Astrocyte of the cerebellum (primary cell): Measurements from ENCODE around the gene TMEM37.
"Not testable (repeated sequence)": the region's sequence is repeated elsewhere in the genome, so short reads cannot be mapped to it uniquely, and the experiment has no call there.

Experiments
- DNase-seq: peaks from one replicate; pipeline ENCODE4 v3.0.0-alpha.2; 2011; ENCODE audit warnings: low read depth
- H3K4me3 ChIP-seq: 2 replicates; pipeline ENCODE4 v1.5.1; 2011; ENCODE audit warnings: mild to moderate bottlenecking, low read depth, low read length, moderate library complexity
- in situ Hi-C: cut with HindIII; loops from 2 replicates; pipeline ENCODE4 v1.10.0; 2017; ENCODE audit warnings: low sequenced_read_pairs
- TF ChIP-seq, protein P1 (sequence below): IDR thresholded peaks from 2 replicates; pipeline ENCODE4 v1.5.1; 2012; ENCODE audit warnings: low read length, low read depth, moderate library complexity, mild to moderate bottlenecking; ENCODE audit errors: missing control alignments

TMEM37 gene

DNA sequence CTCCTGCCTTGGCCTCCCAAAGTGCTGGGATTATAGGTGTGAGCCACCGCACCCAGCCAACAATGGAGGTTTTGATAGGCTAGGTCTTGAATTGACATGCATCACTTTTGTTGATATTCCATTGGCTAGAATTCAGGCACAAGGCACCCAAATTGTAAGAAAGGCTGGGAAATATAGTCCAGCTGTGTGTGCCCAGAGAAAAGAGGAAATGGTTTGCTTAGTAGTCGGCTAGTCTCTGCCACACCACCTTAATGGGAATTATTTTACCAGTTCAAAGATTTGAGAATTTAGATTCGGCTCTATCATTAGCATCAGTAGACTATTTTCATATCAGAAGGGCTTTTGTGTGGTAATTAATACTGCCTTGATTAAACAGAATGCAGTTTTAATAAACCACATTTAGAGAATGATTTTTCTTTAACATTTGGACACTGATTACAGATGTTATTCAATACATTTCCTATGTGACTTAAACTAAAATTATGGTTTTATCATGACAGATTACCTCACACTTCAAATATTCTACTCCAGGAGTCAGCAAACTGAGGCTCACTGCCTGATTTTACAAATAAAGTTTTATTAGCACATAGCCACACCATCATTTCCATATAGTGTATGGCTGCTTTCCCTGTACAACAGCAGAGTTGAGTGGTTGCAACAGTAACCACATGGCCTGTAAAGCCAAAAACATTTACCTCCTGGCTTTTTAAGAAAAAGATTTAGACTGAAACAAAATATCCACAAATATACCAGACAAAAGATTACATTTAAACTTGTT is 37.5 kb upstream of the TMEM37 start:
- TF ChIP-seq, protein P1, sequence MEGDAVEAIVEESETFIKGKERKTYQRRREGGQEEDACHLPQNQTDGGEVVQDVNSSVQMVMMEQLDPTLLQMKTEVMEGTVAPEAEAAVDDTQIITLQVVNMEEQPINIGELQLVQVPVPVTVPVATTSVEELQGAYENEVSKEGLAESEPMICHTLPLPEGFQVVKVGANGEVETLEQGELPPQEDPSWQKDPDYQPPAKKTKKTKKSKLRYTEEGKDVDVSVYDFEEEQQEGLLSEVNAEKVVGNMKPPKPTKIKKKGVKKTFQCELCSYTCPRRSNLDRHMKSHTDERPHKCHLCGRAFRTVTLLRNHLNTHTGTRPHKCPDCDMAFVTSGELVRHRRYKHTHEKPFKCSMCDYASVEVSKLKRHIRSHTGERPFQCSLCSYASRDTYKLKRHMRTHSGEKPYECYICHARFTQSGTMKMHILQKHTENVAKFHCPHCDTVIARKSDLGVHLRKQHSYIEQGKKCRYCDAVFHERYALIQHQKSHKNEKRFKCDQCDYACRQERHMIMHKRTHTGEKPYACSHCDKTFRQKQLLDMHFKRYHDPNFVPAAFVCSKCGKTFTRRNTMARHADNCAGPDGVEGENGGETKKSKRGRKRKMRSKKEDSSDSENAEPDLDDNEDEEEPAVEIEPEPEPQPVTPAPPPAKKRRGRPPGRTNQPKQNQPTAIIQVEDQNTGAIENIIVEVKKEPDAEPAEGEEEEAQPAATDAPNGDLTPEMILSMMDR, result no peak
- in situ Hi-C loops, result no loop called here
- no peak for DNase-seq
- H3K4me3 ChIP-seq, result no peak overlapping the region

DNA sequence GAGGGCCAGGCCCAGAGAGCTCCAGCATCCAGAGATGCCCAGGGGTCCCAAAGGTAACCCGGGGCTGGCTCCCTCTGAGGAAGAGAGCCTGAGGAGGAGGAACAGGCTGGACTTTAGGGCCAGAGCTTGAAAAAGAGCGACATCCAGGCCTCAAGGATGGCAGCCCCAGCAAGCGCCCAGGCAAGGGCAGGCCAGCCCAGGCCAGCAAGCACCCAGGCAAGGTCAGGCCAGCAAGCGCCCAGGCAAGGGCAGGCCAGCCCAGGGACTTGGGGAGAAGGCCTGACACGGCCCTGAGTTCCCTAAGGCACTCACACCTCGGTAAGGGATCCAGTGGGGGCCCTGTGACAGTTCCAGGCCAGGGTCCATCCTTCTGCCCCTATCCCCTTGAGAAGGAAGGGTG is 34.5 kb upstream of the TMEM37 start:
- DNase-seq, result no peak
- in situ Hi-C loops, result loop anchor here (5.0 kb wide), 1 partner anchor 80 kb away; no protein-coding TSS in a partner anchor
- H3K4me3 ChIP-seq, result no peak overlapping the region
- TF ChIP-seq, protein P1, result no peak

DNA sequence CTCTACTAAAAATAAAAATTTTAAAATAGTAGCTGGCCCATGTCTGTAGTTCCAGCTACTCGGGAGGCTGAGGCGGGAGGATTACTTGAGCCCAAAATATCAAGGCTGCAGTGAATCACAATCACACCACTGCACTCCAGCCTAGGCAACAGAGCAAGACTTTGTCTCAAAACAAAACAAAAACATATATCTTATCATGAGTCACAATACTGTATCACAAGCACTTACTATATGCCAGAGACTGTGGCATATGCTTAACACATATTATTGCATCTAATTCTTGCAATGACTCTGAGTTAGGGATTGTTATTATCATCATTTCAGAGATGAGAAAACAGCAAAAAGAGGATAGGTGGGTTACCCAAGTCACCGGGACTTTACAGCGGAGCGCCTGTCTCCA is 29.5 kb upstream of the TMEM37 start:
- no peak overlapping the region for H3K4me3 ChIP-seq
- DNase-seq, result no peak
- in situ Hi-C loops, result no loop called here
- TF ChIP-seq, protein P1, result no peak

DNA sequence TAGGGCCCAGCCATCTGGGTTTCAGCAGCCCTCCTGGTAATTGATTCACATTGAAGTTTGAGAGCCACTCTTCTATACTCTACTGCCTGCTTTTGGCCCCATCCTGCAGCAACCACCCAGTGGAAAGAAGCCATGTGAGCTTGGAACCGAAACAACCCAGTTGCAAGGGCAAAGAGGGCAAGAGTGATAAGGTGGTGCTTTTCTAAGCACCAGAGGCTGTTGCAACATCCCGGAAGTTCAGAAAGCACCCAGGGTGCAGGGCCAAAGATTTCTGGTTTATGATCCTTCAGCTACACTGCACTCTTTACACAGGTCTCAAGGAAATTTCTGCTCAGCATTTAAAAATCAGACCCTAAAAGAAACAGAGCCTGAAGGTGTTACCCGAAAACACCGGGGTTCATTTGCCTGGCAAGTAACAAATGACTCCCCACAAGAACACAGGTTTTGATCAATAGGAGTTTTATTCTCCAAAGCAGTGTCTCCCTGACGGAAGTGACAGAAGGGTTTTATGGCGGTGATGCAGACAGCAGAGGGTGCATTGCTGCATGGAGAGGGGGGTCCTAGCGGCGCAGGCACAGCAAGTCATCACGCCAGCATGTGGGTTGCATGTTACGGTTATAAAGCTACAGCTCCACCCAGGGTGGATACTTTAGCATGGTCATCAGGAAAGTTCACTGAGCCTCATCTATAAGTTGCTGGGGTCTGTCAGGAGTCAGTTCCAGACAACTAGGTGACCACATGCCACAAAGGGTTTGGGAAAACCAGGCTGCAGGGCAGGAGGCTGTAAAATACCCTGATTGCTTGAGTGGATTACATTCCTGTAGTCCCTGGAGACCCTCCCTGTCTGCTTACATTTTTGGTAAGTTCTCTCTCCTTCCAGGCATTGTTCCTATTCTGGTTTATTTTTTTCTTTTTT is 28.8 kb upstream of the TMEM37 start:
- in situ Hi-C loops, result no loop called here
- H3K4me3 ChIP-seq, result no peak overlapping the region
- no peak for DNase-seq
- TF ChIP-seq, protein P1, result no peak

DNA sequence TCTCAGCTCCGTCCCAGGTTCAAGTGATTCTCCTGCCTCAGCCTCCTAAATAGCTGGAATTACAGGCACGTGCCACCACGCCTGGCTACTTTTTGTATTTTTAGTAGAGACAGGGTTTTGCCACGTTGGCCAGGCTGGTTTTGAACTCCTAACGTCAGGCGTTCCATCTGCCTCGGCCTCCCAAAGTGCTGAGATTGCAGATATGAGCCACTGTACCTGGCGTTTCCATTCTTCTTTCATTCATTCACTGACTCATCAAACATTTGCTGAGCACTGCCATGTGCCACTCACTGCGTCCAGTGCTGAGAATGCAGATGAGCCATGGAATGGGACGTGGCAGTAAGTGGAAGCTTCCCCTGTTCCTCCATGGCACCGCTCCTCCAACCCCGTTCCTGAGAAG is 28.0 kb upstream of the TMEM37 start:
- DNase-seq, H3K4me3 ChIP-seq, in situ Hi-C loops: not testable (repeated sequence)

DNA sequence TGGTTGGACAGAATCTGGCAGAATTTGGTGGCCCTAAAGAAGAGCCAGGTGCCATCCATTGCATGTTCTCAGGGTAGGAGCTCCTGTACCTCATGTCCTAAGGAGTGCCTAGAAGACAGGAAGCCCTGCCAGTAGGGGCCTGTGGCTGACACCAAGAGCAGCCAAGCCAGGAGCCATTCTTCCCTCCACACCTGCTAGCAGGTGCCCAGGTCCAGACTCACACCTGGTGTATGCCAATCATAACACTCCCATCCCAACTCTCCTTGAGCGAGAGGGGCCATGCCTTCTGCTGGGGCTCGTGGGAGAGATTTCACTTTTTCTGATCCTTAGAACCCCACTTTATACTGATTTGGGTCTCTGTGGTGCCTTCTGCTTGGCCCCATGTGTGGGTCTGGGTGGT is 26.5 kb upstream of the TMEM37 start:
- in situ Hi-C loops, result no loop called here
- TF ChIP-seq, protein P1, result no peak
- H3K4me3 ChIP-seq, result no peak overlapping the region
- no peak for DNase-seq
